Liver (tissue), 9 donors: ENCODE results near the gene AJM1. TPM values are rescaled to one million over a fixed set of nuclear protein-coding genes. Genes with fewer than 3 reads are reported as not detected.

ENCODE experiments used
- DNase-seq: peaks from one replicate; pipeline ENCODE4 v3.0.0-alpha.2; 2017; ENCODE audit warnings: low spot score
- H3K27ac ChIP-seq, 2 donors: one replicate each; pipeline ENCODE4 v1.7.0; 2013; ENCODE audit warnings: inconsistent platforms in 2 of 2, low read length in 2 of 2, control low read depth in 1 of 2, low read depth in 1 of 2, mild to moderate bottlenecking in 1 of 2
- H3K27me3 ChIP-seq, 4 donors: one replicate each; pipeline versions ENCODE4 v1.6.1 to v1.7.0; 2013; ENCODE audit warnings: low read length in 3 of 4, inconsistent platforms in 1 of 4, mild to moderate bottlenecking in 1 of 4, moderate library complexity in 1 of 4; ENCODE audit not compliant: control insufficient read depth in 4 of 4, insufficient read depth in 4 of 4
- H3K36me3 ChIP-seq, 4 donors: one replicate each; pipeline versions ENCODE4 v1.6.1 to v1.7.0; 2013; ENCODE audit warnings: low read length in 3 of 4, mild to moderate bottlenecking in 3 of 4, low read depth in 1 of 4, moderate library complexity in 1 of 4; ENCODE audit not compliant: control insufficient read depth in 4 of 4, insufficient read depth in 3 of 4
- H3K4me1 ChIP-seq, 4 donors: one replicate each; pipeline versions ENCODE4 v1.6.1 to v1.7.0; 2013; ENCODE audit warnings: low read length in 3 of 4, mild to moderate bottlenecking in 3 of 4, moderate library complexity in 1 of 4; ENCODE audit not compliant: control insufficient read depth in 4 of 4, insufficient read depth in 4 of 4
- H3K4me3 ChIP-seq, 3 donors: one replicate each; pipeline versions ENCODE4 v1.6.1 to v1.7.0; 2013; ENCODE audit warnings: low read length in 3 of 3, control low read depth in 1 of 3, low read depth in 1 of 3, mild to moderate bottlenecking in 1 of 3
- H3K9ac ChIP-seq, 2 donors: one replicate each; pipeline ENCODE4 v1.7.0; 2013; ENCODE audit warnings: low read length in 2 of 2, mild to moderate bottlenecking in 2 of 2, moderate library complexity in 2 of 2, control low read depth in 1 of 2, low read depth in 1 of 2
- H3K9me3 ChIP-seq, 4 donors: one replicate each; pipeline versions ENCODE4 v1.6.1 to v1.7.0; 2013; ENCODE audit warnings: low read length in 3 of 4; ENCODE audit not compliant: control insufficient read depth in 4 of 4
- FOXA2 ChIP-seq: IDR thresholded peaks from 2 replicates; pipeline ENCODE4 v1.6.1; 2016; ENCODE audit warnings: antibody characterized with exemption
- GABPA ChIP-seq, 2 donors: IDR thresholded peaks in 1 of 2; conservative IDR thresholded peaks in 1 of 2; 2 replicates each; pipeline ENCODE4 v1.6.1; 2016; ENCODE audit warnings: antibody characterized with exemption in 2 of 2, mild to moderate bottlenecking in 1 of 2, moderate library complexity in 1 of 2
- HNF4G ChIP-seq: IDR thresholded peaks from 2 replicates; pipeline ENCODE4 v1.6.1; 2016; ENCODE audit warnings: antibody characterized with exemption
- JUND ChIP-seq, 2 donors: IDR thresholded peaks; 2 replicates each; pipeline ENCODE4 v1.6.1; 2016; ENCODE audit warnings: antibody characterized with exemption in 2 of 2
- RAD21 ChIP-seq, 2 donors: IDR thresholded peaks; 2 replicates each; pipeline ENCODE4 v1.6.1; 2016; ENCODE audit warnings: antibody characterized with exemption in 2 of 2, mild to moderate bottlenecking in 2 of 2
- RXRA ChIP-seq, 2 donors: IDR thresholded peaks; 2 replicates each; pipeline ENCODE4 v1.6.1; 2017 to 2018; ENCODE audit warnings: antibody characterized with exemption in 2 of 2, mild to moderate bottlenecking in 1 of 2
- SP1 ChIP-seq: IDR thresholded peaks from 2 replicates; pipeline ENCODE4 v1.6.1; 2018; ENCODE audit warnings: antibody characterized with exemption, mild to moderate bottlenecking
- YY1 ChIP-seq: IDR thresholded peaks from 2 replicates; pipeline ENCODE4 v1.6.1; 2016; ENCODE audit warnings: antibody characterized with exemption, mild to moderate bottlenecking
- WGBS: extraction: QIAGEN DNeasy Blood & Tissue Kit; methylation state at CpG from one replicate; pipeline ENCODE4 v1.1.7; 2013; 5-methylcytosine and 5-hydroxymethylcytosine counted together
- polyA plus RNA-seq, 2 donors: library from polyadenylated mRNA; stranded (reverse) in 1 of 2; unstranded in 1 of 2; fragments of 200-250 nt in 1 of 2; fragments of >200 nt in 1 of 2; fragmentation: Nextera tagmentation in 1 of 2; extraction: Ambion mirVana in 1 of 2; gene quantifications; one replicate each; pipeline versions ENCODE4 v1.2.1 to v1.2.3, GENCODE V29; 2013 to 2015
- total RNA-seq, 2 donors: library from RNA; depleted of rRNA; stranded (reverse); fragments of >200 nt; gene quantifications; one replicate each; pipeline ENCODE4 v1.2.3, GENCODE V29; 2014
- TF ChIP-seq, protein P1 (sequence below): IDR thresholded peaks from 2 replicates; pipeline ENCODE4 v1.6.1; 2016; ENCODE audit warnings: antibody characterized with exemption, mild to moderate bottlenecking
- TF ChIP-seq, protein P2 (sequence below): IDR thresholded peaks from 2 replicates; pipeline ENCODE4 v1.6.1; 2016; ENCODE audit warnings: antibody characterized with exemption
- TF ChIP-seq, protein P3 (sequence below): IDR thresholded peaks from 2 replicates; pipeline ENCODE4 v1.6.1; 2016; ENCODE audit warnings: antibody characterized with exemption
- TF ChIP-seq, protein P4 (sequence below): fragments of 150-350 bp; IDR thresholded peaks from 2 replicates; pipeline ENCODE4 v1.5.1; 2017; ENCODE audit warnings: improper control_type of control experiment, low read depth, low read length; ENCODE audit not compliant: missing input control
- donor health status: healthy.
- donor health status: healthy.
- donor health status: healthy.
- donor health status: healthy.
- donor health status: healthy.

Gene AJM1
- total and polyA plus RNA-seq, 4 donors = 0.56 to 2.3 (median 0.82) TPM

DNA sequence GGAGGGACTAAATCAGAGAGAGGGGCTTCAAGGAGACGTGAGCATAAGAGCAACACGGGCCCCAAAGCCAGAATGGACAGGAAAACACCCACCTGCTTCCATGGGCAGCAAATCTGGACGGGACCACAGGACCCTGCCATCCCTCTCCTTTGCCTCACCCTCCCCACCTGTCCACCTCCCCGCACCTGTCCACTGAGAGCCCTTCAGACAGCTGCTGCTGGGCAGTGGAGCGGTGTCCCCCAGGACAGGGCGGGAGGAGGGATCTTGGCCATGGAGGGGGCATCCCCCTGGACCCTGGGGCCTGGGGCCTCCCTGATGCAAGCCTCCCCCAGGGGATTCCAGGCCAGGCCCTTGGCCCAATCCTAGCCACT is 43.6 kb upstream of the AJM1 start (continued):
- TF ChIP-seq, protein P1, sequence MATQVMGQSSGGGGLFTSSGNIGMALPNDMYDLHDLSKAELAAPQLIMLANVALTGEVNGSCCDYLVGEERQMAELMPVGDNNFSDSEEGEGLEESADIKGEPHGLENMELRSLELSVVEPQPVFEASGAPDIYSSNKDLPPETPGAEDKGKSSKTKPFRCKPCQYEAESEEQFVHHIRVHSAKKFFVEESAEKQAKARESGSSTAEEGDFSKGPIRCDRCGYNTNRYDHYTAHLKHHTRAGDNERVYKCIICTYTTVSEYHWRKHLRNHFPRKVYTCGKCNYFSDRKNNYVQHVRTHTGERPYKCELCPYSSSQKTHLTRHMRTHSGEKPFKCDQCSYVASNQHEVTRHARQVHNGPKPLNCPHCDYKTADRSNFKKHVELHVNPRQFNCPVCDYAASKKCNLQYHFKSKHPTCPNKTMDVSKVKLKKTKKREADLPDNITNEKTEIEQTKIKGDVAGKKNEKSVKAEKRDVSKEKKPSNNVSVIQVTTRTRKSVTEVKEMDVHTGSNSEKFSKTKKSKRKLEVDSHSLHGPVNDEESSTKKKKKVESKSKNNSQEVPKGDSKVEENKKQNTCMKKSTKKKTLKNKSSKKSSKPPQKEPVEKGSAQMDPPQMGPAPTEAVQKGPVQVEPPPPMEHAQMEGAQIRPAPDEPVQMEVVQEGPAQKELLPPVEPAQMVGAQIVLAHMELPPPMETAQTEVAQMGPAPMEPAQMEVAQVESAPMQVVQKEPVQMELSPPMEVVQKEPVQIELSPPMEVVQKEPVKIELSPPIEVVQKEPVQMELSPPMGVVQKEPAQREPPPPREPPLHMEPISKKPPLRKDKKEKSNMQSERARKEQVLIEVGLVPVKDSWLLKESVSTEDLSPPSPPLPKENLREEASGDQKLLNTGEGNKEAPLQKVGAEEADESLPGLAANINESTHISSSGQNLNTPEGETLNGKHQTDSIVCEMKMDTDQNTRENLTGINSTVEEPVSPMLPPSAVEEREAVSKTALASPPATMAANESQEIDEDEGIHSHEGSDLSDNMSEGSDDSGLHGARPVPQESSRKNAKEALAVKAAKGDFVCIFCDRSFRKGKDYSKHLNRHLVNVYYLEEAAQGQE = no peak

DNA sequence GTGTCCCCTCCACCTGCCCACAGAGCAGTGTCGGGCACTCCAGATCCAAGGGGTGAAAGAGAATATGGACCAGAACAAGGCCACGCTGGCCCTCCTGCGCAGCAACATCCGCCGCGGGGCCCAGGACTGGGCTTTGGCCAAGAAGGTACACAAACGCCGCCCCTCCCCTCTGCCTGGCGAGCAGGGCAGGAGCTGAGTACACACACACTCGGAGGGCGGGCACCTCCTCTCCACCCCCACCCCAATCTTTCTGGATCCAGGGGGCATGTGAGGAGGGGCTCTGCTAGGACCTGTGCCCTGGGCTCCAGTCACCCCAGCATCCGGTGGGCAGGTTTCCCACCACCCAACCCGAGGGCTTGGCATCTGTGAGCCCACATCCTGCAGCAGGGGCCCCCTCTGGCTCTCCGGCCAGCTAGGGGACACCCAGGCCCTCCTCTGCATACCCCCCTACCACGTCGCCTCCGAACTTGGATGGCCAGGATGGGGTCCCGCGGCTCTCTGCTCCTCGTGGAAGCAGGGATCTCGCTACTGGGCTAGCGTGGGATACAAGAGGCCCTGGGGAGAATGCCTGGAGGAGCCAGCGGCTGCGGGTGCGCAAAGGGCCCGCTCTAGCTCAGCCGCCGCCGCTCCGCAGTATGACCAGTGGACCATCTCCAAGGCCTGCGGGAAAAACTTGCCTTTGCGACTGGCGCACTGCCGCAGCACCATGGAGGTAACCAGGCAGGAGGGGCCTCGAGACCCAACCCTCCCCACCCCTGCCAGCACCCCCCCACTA is 43.0 kb upstream of the AJM1 start:
- TF ChIP-seq FOXA2 (no peak), RXRA (IDR thresholded peaks at IDR 0.05) (no peak), RAD21 (IDR thresholded peaks at IDR 0.05) (no peak), SP1 (no peak), YY1 (no peak), HNF4G (no peak), GABPA (IDR thresholded peaks at IDR 0.05 in 1 of 2, conservative IDR thresholded peaks at IDR 0.05 in 1 of 2) (no peak), JUND (IDR thresholded peaks at IDR 0.05) (no peak)
- TF ChIP-seq, protein P1 = no peak
- TF ChIP-seq, protein P2, sequence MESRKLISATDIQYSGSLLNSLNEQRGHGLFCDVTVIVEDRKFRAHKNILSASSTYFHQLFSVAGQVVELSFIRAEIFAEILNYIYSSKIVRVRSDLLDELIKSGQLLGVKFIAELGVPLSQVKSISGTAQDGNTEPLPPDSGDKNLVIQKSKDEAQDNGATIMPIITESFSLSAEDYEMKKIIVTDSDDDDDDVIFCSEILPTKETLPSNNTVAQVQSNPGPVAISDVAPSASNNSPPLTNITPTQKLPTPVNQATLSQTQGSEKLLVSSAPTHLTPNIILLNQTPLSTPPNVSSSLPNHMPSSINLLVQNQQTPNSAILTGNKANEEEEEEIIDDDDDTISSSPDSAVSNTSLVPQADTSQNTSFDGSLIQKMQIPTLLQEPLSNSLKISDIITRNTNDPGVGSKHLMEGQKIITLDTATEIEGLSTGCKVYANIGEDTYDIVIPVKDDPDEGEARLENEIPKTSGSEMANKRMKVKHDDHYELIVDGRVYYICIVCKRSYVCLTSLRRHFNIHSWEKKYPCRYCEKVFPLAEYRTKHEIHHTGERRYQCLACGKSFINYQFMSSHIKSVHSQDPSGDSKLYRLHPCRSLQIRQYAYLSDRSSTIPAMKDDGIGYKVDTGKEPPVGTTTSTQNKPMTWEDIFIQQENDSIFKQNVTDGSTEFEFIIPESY = no peak
- TF ChIP-seq, protein P3, sequence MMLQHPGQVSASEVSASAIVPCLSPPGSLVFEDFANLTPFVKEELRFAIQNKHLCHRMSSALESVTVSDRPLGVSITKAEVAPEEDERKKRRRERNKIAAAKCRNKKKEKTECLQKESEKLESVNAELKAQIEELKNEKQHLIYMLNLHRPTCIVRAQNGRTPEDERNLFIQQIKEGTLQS = no peak
- TF ChIP-seq, protein P4, sequence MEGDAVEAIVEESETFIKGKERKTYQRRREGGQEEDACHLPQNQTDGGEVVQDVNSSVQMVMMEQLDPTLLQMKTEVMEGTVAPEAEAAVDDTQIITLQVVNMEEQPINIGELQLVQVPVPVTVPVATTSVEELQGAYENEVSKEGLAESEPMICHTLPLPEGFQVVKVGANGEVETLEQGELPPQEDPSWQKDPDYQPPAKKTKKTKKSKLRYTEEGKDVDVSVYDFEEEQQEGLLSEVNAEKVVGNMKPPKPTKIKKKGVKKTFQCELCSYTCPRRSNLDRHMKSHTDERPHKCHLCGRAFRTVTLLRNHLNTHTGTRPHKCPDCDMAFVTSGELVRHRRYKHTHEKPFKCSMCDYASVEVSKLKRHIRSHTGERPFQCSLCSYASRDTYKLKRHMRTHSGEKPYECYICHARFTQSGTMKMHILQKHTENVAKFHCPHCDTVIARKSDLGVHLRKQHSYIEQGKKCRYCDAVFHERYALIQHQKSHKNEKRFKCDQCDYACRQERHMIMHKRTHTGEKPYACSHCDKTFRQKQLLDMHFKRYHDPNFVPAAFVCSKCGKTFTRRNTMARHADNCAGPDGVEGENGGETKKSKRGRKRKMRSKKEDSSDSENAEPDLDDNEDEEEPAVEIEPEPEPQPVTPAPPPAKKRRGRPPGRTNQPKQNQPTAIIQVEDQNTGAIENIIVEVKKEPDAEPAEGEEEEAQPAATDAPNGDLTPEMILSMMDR = no peak
- Histone ChIP-seq H3K9me3 (no peaks in the 10 kb centered on the region), H3K4me1 (peaks cover 13 to 27% (median 24%) of the 10 kb centered on the region in 4 donors), H3K27me3 (no peaks in the 10 kb centered on the region), H3K36me3 (no peaks in the 10 kb centered on the region), H3K4me3 (peak overlapping the region in 1 of 3 donors; percentile 31), H3K9ac (no peak overlapping the region), H3K27ac (peak overlapping the region in 1 of 2 donors; percentile 13)
- DNase-seq = peak; percentile 68
- WGBS = 10% methylated on average over 35 of the region's 35 CpGs
